CD4-positive, CD25-positive, alpha-beta regulatory T cell (primary cell): Measurements from ENCODE around the gene RNFT1. TPM values are rescaled to one million over a fixed set of nuclear protein-coding genes. Genes with fewer than 3 reads are reported as not detected.
"Not testable (repeated sequence)": the region's sequence is repeated elsewhere in the genome, so short reads cannot be mapped to it uniquely, and the experiment has no call there.

Source experiments
- ATAC-seq, 2 donors: fragments of 150-1000 bp; cut with Tn5 transposase; one replicate each; pipeline ENCODE4 v1.10.0; 2021; ENCODE audit warnings: low read depth in 2 of 2, moderate number of reproducible peaks in 2 of 2, moderate library complexity in 1 of 2
- DNase-seq, 3 donors: peaks; one replicate each; pipeline versions ENCODE4 v3.0.0 to v3.0.0-alpha.2; 2012 to 2022; ENCODE audit warnings: mixed read lengths in 1 of 3
- H3K27ac ChIP-seq: one replicate; pipeline ENCODE4 v1.7.0; 2013; ENCODE audit warnings: mild to moderate bottlenecking, low read length; ENCODE audit not compliant: insufficient read depth, poor library complexity, severe bottlenecking
- H3K27me3 ChIP-seq: one replicate; pipeline ENCODE4 v1.7.0; 2013; ENCODE audit warnings: low read length; ENCODE audit not compliant: control insufficient read depth, insufficient read depth
- H3K36me3 ChIP-seq: one replicate; pipeline ENCODE4 v1.7.0; 2013; ENCODE audit warnings: mild to moderate bottlenecking, low read length, moderate library complexity; ENCODE audit not compliant: control insufficient read depth, insufficient read depth
- H3K4me1 ChIP-seq: 2 replicates; pipeline ENCODE4 v1.7.0; 2013; ENCODE audit warnings: mild to moderate bottlenecking, low read length; ENCODE audit not compliant: insufficient read depth, control insufficient read depth, poor library complexity, severe bottlenecking
- H3K4me3 ChIP-seq: one replicate; pipeline ENCODE4 v1.7.0; 2013; ENCODE audit warnings: low read depth, mild to moderate bottlenecking, low read length, moderate library complexity
- H3K9me3 ChIP-seq, 2 experiments: 1 replicate in 1 of 2; 2 replicates in 1 of 2; pipeline ENCODE4 v1.7.0; 2013; ENCODE audit warnings: low read length in 2 of 2, mild to moderate bottlenecking in 1 of 2, moderate library complexity in 1 of 2; ENCODE audit not compliant: control insufficient read depth in 2 of 2
- H3K27ac Mint-ChIP-seq, 3 donors: one replicate each; pipeline ENCODE4 v1.8.0; 2020 to 2022; ENCODE audit warnings: mild to moderate bottlenecking in 3 of 3, mixed read lengths in 3 of 3, moderate library complexity in 2 of 3
- H3K27me3 Mint-ChIP-seq: one replicate; pipeline ENCODE4 v1.8.0; 2022; ENCODE audit warnings: mild to moderate bottlenecking, mixed read lengths
- H3K36me3 Mint-ChIP-seq: one replicate; pipeline ENCODE4 v1.8.0; 2020; ENCODE audit warnings: mixed read lengths
- H3K4me1 Mint-ChIP-seq, 4 donors: one replicate each; pipeline ENCODE4 v1.8.0; 2020 to 2022; ENCODE audit warnings: mixed read lengths in 4 of 4, mild to moderate bottlenecking in 1 of 4
- H3K4me3 Mint-ChIP-seq, 4 donors: one replicate each; pipeline ENCODE4 v1.8.0; 2020 to 2022; ENCODE audit warnings: mild to moderate bottlenecking in 4 of 4, mixed read lengths in 4 of 4, moderate library complexity in 3 of 4
- H3K9me3 Mint-ChIP-seq, 7 donors: one replicate each; pipeline ENCODE4 v1.8.0; 2020 to 2022; ENCODE audit warnings: mixed read lengths in 7 of 7, mild to moderate bottlenecking in 3 of 7, moderate library complexity in 2 of 7
- polyA plus RNA-seq, 4 donors: library from polyadenylated mRNA; unstranded; fragments of 300-500 nt; fragmentation: Illumina TruSeq; gene quantifications; one replicate each; pipeline ENCODE4 v1.2.3, GENCODE V29; 2021
- total RNA-seq: library from RNA; stranded (reverse); gene quantifications from one replicate; pipeline ENCODE4 v1.2.3, GENCODE V29; 2022

The RNFT1 gene
- total and polyA plus RNA-seq, 5 donors from 2014 or later: 27.0 to 38.0 (median 30.2) TPM

DNA sequence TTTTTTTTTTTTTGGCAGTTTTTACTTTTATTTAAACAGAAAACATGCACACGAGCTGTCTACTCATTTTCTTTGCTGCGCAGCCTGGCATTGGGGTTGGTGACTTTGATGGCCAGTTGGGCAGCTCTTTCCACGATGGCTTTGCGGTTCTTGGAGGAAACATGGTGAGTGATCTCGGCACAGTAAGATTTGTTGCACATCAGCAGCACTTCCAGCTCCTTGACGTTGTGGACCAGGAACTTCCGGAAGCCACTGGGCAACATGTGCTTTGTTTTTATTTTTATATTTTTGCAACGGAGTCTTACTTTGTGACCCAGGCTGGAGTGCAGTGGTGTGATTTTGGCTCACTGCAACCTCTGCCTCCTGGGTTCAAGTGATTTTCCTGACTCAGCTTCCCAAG is 8.9 kb upstream of the RNFT1 start:
- not testable (repeated sequence) for H3K27ac Mint-ChIP-seq, H3K27me3 Mint-ChIP-seq, H3K4me3 ChIP-seq, H3K36me3 Mint-ChIP-seq, H3K27ac ChIP-seq, H3K36me3 ChIP-seq, H3K4me3 Mint-ChIP-seq, H3K4me1 ChIP-seq, DNase-seq, ATAC-seq, H3K27me3 ChIP-seq, H3K9me3 ChIP-seq, H3K9me3 Mint-ChIP-seq, H3K4me1 Mint-ChIP-seq

DNA sequence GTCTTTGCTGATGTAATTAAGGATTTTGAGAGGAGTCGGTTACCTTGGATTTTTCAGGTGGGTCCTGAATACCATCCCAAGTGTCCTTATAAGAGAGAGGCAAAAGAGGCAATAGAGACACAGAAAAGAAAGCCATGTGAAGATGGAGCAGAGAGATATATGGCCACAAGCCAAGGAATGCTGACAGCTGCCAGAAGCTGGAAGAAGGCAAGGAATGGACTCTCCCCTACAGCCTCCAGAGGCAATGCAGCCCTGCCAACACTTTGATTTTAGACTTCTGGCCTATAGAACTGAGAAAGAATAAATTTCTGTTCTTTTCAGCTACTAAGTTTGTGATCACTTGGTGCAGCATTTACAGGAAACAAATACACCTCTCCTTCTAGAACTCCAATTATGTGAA is 8.2 kb upstream of the RNFT1 start:
- H3K27me3 ChIP-seq: no peaks in the 10 kb centered on the region
- DNase-seq: no peak
- Mint-ChIP-seq H3K36me3 (no peaks in the 10 kb centered on the region), H3K4me3 (peak overlapping the region in 1 of 4 donors; percentile 8), H3K4me1 (no peaks in the 10 kb centered on the region), H3K27ac (no peak overlapping the region), H3K27me3 (peaks cover 5% of the 10 kb centered on the region), H3K9me3 (no peaks in the 10 kb centered on the region)
- no peak overlapping the region for H3K4me3 ChIP-seq
- no peaks in the 10 kb centered on the region for H3K9me3 ChIP-seq
- no peaks in the 10 kb centered on the region for H3K4me1 ChIP-seq
- H3K36me3 ChIP-seq: no peaks in the 10 kb centered on the region
- no peak for ATAC-seq
- no peak overlapping the region for H3K27ac ChIP-seq

DNA sequence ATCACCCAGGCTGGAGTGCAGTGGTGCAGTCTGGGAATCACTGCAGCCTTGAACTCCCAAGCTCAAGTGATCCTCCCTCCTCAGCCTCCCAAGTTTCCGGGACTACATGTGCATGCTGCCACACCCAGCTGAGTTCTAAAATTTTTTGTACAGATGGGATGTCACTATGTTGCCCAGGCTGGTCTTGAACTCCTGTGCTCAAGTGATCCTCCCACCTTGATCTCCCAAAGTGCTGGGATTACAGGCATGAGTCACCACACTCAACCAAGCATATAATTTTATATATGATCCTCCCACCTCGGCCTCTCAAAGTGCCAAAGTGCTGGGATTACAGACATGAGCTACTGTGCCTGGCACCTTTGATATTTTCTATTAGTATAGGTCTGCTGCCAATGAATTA is 7.2 kb upstream of the RNFT1 start:
- H3K27ac ChIP-seq, H3K4me3 ChIP-seq, H3K4me1 ChIP-seq, H3K36me3 ChIP-seq, H3K9me3 ChIP-seq, DNase-seq, H3K27me3 Mint-ChIP-seq, H3K4me1 Mint-ChIP-seq, H3K27me3 ChIP-seq, H3K9me3 Mint-ChIP-seq, H3K36me3 Mint-ChIP-seq, H3K27ac Mint-ChIP-seq, H3K4me3 Mint-ChIP-seq, ATAC-seq: not testable (repeated sequence)

DNA sequence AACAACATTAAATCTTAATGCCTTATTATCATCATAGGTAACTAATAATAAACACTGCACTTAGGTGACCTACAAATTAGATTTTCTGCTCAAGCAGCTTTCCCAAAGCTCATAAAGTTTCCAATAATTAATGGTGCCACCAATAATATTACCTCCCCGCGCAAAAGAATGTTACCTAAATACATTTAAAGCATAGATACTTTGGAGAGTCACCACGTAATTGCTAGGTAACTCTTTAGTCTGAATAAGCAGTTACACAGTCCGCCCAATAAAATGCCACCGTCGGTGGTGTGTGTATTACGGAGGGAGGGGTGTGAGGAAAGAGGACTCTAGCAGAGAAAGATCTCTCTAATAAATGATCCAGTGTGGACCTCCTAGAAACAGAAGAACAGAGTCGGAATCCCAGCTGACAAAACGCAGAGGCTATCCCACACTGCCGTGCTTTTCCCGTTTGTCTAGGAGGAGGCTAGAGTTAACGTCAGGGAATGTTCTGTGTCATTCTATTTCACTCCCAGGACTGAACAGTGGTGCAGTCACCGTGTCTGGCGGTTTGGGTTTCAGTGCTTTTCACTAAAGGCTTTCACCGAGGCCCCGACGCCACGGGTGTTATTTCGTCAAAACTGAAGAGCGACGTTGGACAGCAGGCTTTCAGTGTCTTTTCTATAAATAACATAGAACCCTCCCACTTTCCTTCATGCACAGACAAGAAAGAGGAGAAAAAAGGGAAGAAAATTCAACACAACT is 630 bp downstream of the RNFT1 start:
- DNase-seq (peak in 2 of 3 donors; percentile 18 to 62), ATAC-seq (peak; percentile 38 to 50)
- H3K27me3 ChIP-seq: no peaks in the 10 kb centered on the region
- Mint-ChIP-seq H3K27ac (peak overlapping the region; percentile 92 to 99 (median 98)), H3K36me3 (peaks cover 4% of the 10 kb centered on the region), H3K9me3 (no peaks in the 10 kb centered on the region), H3K27me3 (no peaks in the 10 kb centered on the region), H3K4me3 (peak overlapping the region; percentile 92 to 99 (median 96)), H3K4me1 (peaks cover 12 to 37% (median 25%) of the 10 kb centered on the region in 4 donors)
- H3K36me3 ChIP-seq: no peaks in the 10 kb centered on the region
- peak overlapping the region; percentile 99 for H3K4me3 ChIP-seq
- peak overlapping the region; percentile 83 for H3K27ac ChIP-seq
- H3K4me1 ChIP-seq: peaks cover 20% of the 10 kb centered on the region
- H3K9me3 ChIP-seq: no peaks in the 10 kb centered on the region

DNA sequence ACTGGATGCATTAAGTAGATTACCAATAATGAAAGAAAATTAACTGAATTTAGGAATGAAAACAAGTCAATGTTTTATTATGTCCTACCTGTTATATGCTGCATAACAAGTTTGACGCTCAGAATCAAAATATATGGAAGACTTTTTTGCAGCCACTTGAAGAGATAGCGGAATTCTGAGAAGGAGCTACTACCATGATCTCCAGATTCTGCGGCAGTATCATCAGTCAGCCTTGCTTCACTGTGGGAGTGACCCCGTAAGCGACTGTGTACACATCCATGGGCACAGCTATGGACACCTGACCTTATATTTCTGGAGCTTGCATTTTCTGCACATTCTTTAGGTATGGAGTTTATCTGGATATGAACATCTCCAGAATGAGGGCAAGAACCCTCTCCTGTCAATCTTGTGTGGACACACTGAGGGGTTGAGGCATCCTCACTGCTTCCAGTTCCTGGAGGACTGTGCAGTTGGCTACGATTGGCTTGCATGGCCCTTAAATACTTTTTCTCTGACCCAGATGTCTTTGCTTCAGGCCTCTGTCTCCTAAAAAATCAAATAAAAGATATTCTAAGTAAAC is 1.7 kb downstream of the RNFT1 start:
- peaks cover 12 to 44% (median 31%) of the 10 kb centered on the region in 4 donors for H3K4me1 Mint-ChIP-seq
- no peak for ATAC-seq
- H3K27ac Mint-ChIP-seq: peak overlapping the region in 2 of 3 donors; percentile 36 to 98
- peaks cover 20% of the 10 kb centered on the region for H3K4me1 ChIP-seq
- no peak overlapping the region for H3K27ac ChIP-seq
- H3K36me3 Mint-ChIP-seq: peaks cover 12% of the 10 kb centered on the region
- H3K9me3 ChIP-seq: no peaks in the 10 kb centered on the region
- H3K9me3 Mint-ChIP-seq: no peaks in the 10 kb centered on the region
- no peak for DNase-seq
- H3K36me3 ChIP-seq: peaks cover under 1% of the 10 kb centered on the region
- peak overlapping the region; percentile 92 to 99 (median 96) for H3K4me3 Mint-ChIP-seq
- H3K4me3 ChIP-seq: peak overlapping the region; percentile 99
- H3K27me3 Mint-ChIP-seq: no peaks in the 10 kb centered on the region
- no peaks in the 10 kb centered on the region for H3K27me3 ChIP-seq

DNA sequence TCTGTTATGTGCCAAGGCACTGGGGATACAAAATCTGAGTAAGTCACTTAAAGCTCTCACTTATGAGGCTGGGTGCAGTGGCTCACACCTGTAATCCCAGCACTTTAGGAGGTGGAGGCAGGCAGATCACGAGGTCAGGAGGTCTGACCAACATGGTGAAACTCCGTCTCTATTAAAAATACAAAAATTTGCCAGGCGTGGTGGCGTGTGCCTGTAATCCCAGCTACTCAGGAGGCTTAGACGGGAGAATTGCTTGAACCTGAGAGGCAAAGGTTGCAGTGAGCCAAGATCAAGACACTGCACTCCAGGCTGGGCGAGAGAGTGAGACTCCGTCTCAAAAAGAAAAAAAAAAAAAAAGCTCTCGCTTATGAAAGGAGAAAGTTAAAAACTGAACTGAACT is 5.0 kb downstream of the RNFT1 start:
- H3K4me3 ChIP-seq, H3K27ac ChIP-seq, H3K27me3 ChIP-seq, ATAC-seq, DNase-seq, H3K27me3 Mint-ChIP-seq, H3K9me3 Mint-ChIP-seq, H3K9me3 ChIP-seq: not testable (repeated sequence)
- H3K4me3 Mint-ChIP-seq: peak overlapping the region in 1 of 4 donors; percentile 1
- peaks cover 13% of the 10 kb centered on the region for H3K4me1 ChIP-seq
- H3K27ac Mint-ChIP-seq: peak overlapping the region in 2 of 3 donors; percentile 37 to 45
- peaks cover 7 to 40% (median 27%) of the 10 kb centered on the region in 4 donors for H3K4me1 Mint-ChIP-seq
- peaks cover 22% of the 10 kb centered on the region for H3K36me3 Mint-ChIP-seq
- peaks cover 20% of the 10 kb centered on the region for H3K36me3 ChIP-seq

DNA sequence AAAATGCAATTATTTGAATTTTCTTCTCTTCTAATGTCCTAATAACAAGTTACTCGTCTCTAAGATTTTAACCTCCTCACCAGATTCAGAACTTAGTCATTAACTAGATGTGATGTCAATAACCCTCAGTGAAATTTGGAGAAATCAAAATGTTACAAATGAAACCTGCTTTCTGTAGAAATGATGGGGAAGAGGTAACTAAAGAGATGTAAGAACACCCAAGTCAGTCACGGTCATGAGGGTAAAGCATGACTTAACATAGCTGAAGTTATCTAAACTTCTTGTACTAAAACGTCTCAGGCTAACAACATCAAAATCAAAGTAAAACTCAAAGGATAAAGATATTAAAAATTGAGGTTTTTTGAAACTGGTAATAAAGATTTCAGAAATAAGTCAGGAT is 9.7 kb downstream of the RNFT1 start:
- Mint-ChIP-seq H3K27me3 (no peaks in the 10 kb centered on the region), H3K4me3 (no peak overlapping the region), H3K4me1 (peaks cover 5 to 18% (median 16%) of the 10 kb centered on the region in 4 donors), H3K27ac (no peak overlapping the region), H3K9me3 (no peaks in the 10 kb centered on the region), H3K36me3 (peaks cover 28% of the 10 kb centered on the region)
- ATAC-seq (no peak), DNase-seq (no peak)
- H3K27me3 ChIP-seq: no peaks in the 10 kb centered on the region
- peaks cover 38% of the 10 kb centered on the region for H3K36me3 ChIP-seq
- H3K27ac ChIP-seq: no peak overlapping the region
- no peak overlapping the region for H3K4me3 ChIP-seq
- H3K4me1 ChIP-seq: no peaks in the 10 kb centered on the region
- no peaks in the 10 kb centered on the region for H3K9me3 ChIP-seq

DNA sequence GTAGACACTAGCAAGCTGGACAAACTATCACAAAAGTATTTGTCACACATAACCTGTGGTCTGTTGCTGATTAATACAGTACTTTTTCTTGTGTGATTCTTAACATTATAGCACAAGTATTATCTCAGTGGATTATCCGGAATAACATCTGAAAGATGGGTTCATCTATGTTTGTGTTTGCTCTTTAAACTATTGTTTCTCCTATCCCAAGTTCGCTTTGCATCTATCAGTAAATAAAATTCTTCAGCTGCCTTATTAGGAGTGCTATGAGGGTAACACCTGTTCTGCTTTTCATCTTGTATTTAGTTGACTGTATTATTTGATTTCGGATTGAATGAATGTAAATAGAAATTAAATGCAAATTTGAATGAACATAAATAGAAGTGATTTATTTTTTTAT is 14.5 kb downstream of the RNFT1 start:
- no peak for ATAC-seq
- H3K36me3 ChIP-seq: peaks cover 49% of the 10 kb centered on the region

More for the DNA sequence above, 14.5 kb downstream of the RNFT1 start:
- Mint-ChIP-seq H3K27me3 (no peaks in the 10 kb centered on the region), H3K4me1 (peaks cover 4 to 21% (median 7%) of the 10 kb centered on the region in 4 donors), H3K9me3 (no peaks in the 10 kb centered on the region), H3K27ac (no peak overlapping the region), H3K4me3 (no peak overlapping the region), H3K36me3 (peaks cover 28% of the 10 kb centered on the region)
- no peak for DNase-seq
- no peak overlapping the region for H3K4me3 ChIP-seq
- no peaks in the 10 kb centered on the region for H3K4me1 ChIP-seq
- H3K9me3 ChIP-seq: no peaks in the 10 kb centered on the region
- no peak overlapping the region for H3K27ac ChIP-seq
- H3K27me3 ChIP-seq: no peaks in the 10 kb centered on the region
